Neural progenitor cell (in vitro differentiated cells): ENCODE data around the gene AGBL4.

ENCODE experiments used
- EZH2 ChIP-seq: fragments of 200-600 bp; sonication (generic); IDR thresholded peaks from 2 replicates; pipeline ENCODE4 v1.6.1; 2017; ENCODE audit warnings: antibody characterized with exemption, mild to moderate bottlenecking, moderate library complexity
- EZH2phosphoT487 ChIP-seq: fragments of 200-600 bp; sonication (generic); IDR thresholded peaks from 2 replicates; pipeline ENCODE4 v1.6.1; 2017; ENCODE audit warnings: antibody characterized with exemption
- TF ChIP-seq, protein P1 (sequence below): fragments of 200-600 bp; sonication (generic); IDR thresholded peaks from 2 replicates; pipeline ENCODE4 v1.5.1; 2017; ENCODE audit warnings: antibody characterized with exemption, mild to moderate bottlenecking

DNA sequence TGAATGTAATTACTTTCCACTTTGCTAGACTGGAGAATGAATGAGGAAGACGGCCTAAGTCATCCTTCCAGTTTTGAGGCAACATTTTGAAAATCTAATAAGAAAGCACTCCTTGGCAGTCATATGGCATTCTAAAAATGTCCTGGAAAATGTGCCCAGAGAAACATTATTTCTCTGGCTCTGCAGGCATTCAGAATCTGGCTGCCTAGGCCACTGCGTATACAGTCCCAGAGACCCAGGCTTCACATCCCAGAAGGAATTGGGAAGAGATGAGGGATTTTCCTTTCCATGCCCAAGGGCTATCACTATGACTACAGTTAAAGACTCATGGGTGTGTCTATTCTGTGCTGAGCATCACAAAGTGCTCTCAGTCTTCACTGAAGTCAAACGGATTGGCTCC is 1339.9 kb downstream of the AGBL4 start:
- TF ChIP-seq, protein P1, sequence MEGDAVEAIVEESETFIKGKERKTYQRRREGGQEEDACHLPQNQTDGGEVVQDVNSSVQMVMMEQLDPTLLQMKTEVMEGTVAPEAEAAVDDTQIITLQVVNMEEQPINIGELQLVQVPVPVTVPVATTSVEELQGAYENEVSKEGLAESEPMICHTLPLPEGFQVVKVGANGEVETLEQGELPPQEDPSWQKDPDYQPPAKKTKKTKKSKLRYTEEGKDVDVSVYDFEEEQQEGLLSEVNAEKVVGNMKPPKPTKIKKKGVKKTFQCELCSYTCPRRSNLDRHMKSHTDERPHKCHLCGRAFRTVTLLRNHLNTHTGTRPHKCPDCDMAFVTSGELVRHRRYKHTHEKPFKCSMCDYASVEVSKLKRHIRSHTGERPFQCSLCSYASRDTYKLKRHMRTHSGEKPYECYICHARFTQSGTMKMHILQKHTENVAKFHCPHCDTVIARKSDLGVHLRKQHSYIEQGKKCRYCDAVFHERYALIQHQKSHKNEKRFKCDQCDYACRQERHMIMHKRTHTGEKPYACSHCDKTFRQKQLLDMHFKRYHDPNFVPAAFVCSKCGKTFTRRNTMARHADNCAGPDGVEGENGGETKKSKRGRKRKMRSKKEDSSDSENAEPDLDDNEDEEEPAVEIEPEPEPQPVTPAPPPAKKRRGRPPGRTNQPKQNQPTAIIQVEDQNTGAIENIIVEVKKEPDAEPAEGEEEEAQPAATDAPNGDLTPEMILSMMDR, result no peak
- TF ChIP-seq EZH2, result no peak
- no peak for TF ChIP-seq EZH2phosphoT487
